Measurements from ENCODE around the gene GNL3. TPM values are rescaled to one million over a fixed set of nuclear protein-coding genes. Genes with fewer than 3 reads are reported as not detected.

The GNL3 gene
- total and polyA plus RNA-seq, 5 donors from 2014 or later = 42.4 to 75.7 (median 60.2) TPM

- peak overlapping the region in 2 of 3 donors; percentile 32 to 71 for H3K27ac Mint-ChIP-seq
- Histone ChIP-seq H3K4me1 (ENCODE audit: control insufficient read depth, insufficient read depth, low read length, poor library complexity, severe bottlenecking) (peaks cover 15% of the 10 kb centered on the region), H3K9me3 (ENCODE audit: control insufficient read depth in 2 of 2, low read length in 2 of 2) (no peaks in the 10 kb centered on the region), H3K27ac (ENCODE audit: insufficient read depth, low read length, poor library complexity, severe bottlenecking) (no peak overlapping the region), H3K27me3 (ENCODE audit: control insufficient read depth, insufficient read depth, low read length) (no peaks in the 10 kb centered on the region), H3K4me3 (ENCODE audit: low read depth, low read length) (no peak overlapping the region), H3K36me3 (ENCODE audit: control insufficient read depth, insufficient read depth, low read length) (peaks cover 39% of the 10 kb centered on the region)
- no peaks in the 10 kb centered on the region for H3K9me3 Mint-ChIP-seq
- ATAC-seq (ENCODE audit: low read depth in 2 of 2) (no peak), DNase-seq (no peak)
- peaks cover 22 to 59% (median 46%) of the 10 kb centered on the region in 4 donors for H3K4me1 Mint-ChIP-seq
- no peaks in the 10 kb centered on the region for H3K27me3 Mint-ChIP-seq
- H3K4me3 Mint-ChIP-seq = no peak overlapping the region
- peaks cover 43% of the 10 kb centered on the region for H3K36me3 Mint-ChIP-seq
Observed at GRCh38 chr3:52679811-52680210, 6.0 kb upstream of the GNL3 start.

GRCh38 chr3:52681596-52681995 is 4.2 kb upstream of the GNL3 start:
- Mint-ChIP-seq H3K9me3 (no peaks in the 10 kb centered on the region), H3K36me3 (peaks cover 35% of the 10 kb centered on the region), H3K4me3 (peak overlapping the region in 2 of 4 donors; percentile 68 to 69), H3K4me1 (peaks cover 27 to 65% (median 45%) of the 10 kb centered on the region in 4 donors), H3K27ac (peak overlapping the region; percentile 26 to 81 (median 33)), H3K27me3 (no peaks in the 10 kb centered on the region)
- H3K4me1 ChIP-seq (ENCODE audit: control insufficient read depth, insufficient read depth, low read length, poor library complexity, severe bottlenecking) = peaks cover 23% of the 10 kb centered on the region
- H3K36me3 ChIP-seq (ENCODE audit: control insufficient read depth, insufficient read depth, low read length) = peaks cover 28% of the 10 kb centered on the region
- H3K27me3 ChIP-seq (ENCODE audit: control insufficient read depth, insufficient read depth, low read length) = no peaks in the 10 kb centered on the region
- H3K9me3 ChIP-seq (ENCODE audit: control insufficient read depth in 2 of 2, low read length in 2 of 2) = no peaks in the 10 kb centered on the region
- H3K27ac ChIP-seq (ENCODE audit: insufficient read depth, low read length, poor library complexity, severe bottlenecking) = no peak overlapping the region
- ATAC-seq (ENCODE audit: low read depth in 2 of 2) (no peak), DNase-seq (no peak)
- no peak overlapping the region for H3K4me3 ChIP-seq (ENCODE audit: low read depth, low read length)

- peak overlapping the region in 2 of 3 donors; percentile 26 to 81 for H3K27ac Mint-ChIP-seq
- H3K27me3 Mint-ChIP-seq = no peaks in the 10 kb centered on the region
- peaks cover 27 to 69% (median 48%) of the 10 kb centered on the region in 4 donors for H3K4me1 Mint-ChIP-seq
- H3K27ac ChIP-seq (ENCODE audit: insufficient read depth, low read length, poor library complexity, severe bottlenecking) = no peak overlapping the region
- ATAC-seq (ENCODE audit: low read depth in 2 of 2) (no peak), DNase-seq (no peak)
- peaks cover 28% of the 10 kb centered on the region for H3K4me1 ChIP-seq (ENCODE audit: control insufficient read depth, insufficient read depth, low read length, poor library complexity, severe bottlenecking)
- H3K9me3 ChIP-seq (ENCODE audit: control insufficient read depth in 2 of 2, low read length in 2 of 2) = no peaks in the 10 kb centered on the region
- H3K36me3 Mint-ChIP-seq = peaks cover 31% of the 10 kb centered on the region
- no peaks in the 10 kb centered on the region for H3K9me3 Mint-ChIP-seq
- peaks cover 24% of the 10 kb centered on the region for H3K36me3 ChIP-seq (ENCODE audit: control insufficient read depth, insufficient read depth, low read length)
- H3K4me3 Mint-ChIP-seq = peak overlapping the region in 2 of 4 donors; percentile 23 to 68
- H3K27me3 ChIP-seq (ENCODE audit: control insufficient read depth, insufficient read depth, low read length) = no peaks in the 10 kb centered on the region
- no peak overlapping the region for H3K4me3 ChIP-seq (ENCODE audit: low read depth, low read length)
Observed at GRCh38 chr3:52682016-52682415, 3.8 kb upstream of the GNL3 start.

GRCh38 chr3:52683611-52684010 is 2.2 kb upstream of the GNL3 start:
- Histone ChIP-seq H3K27ac (ENCODE audit: insufficient read depth, low read length, poor library complexity, severe bottlenecking) (no peak overlapping the region), H3K4me1 (ENCODE audit: control insufficient read depth, insufficient read depth, low read length, poor library complexity, severe bottlenecking) (peaks cover 28% of the 10 kb centered on the region), H3K27me3 (ENCODE audit: control insufficient read depth, insufficient read depth, low read length) (no peaks in the 10 kb centered on the region), H3K36me3 (ENCODE audit: control insufficient read depth, insufficient read depth, low read length) (peaks cover 27% of the 10 kb centered on the region), H3K9me3 (ENCODE audit: control insufficient read depth in 2 of 2, low read length in 2 of 2) (no peaks in the 10 kb centered on the region), H3K4me3 (ENCODE audit: low read depth, low read length) (no peak overlapping the region)
- H3K4me1 Mint-ChIP-seq = peaks cover 27 to 80% (median 51%) of the 10 kb centered on the region in 4 donors
- H3K9me3 Mint-ChIP-seq = no peaks in the 10 kb centered on the region
- H3K4me3 Mint-ChIP-seq = peak overlapping the region; percentile 12 to 94 (median 60)
- DNase-seq (no peak), ATAC-seq (ENCODE audit: low read depth in 2 of 2) (no peak)
- H3K27ac Mint-ChIP-seq = peak overlapping the region; percentile 41 to 83 (median 75)
- no peaks in the 10 kb centered on the region for H3K27me3 Mint-ChIP-seq
- peaks cover 29% of the 10 kb centered on the region for H3K36me3 Mint-ChIP-seq

- Histone ChIP-seq H3K27me3 (ENCODE audit: control insufficient read depth, insufficient read depth, low read length) (no peaks in the 10 kb centered on the region), H3K36me3 (ENCODE audit: control insufficient read depth, insufficient read depth, low read length) (peaks cover 27% of the 10 kb centered on the region), H3K4me3 (ENCODE audit: low read depth, low read length) (peak overlapping the region; percentile 90), H3K27ac (ENCODE audit: insufficient read depth, low read length, poor library complexity, severe bottlenecking) (peak overlapping the region; percentile 91), H3K4me1 (ENCODE audit: control insufficient read depth, insufficient read depth, low read length, poor library complexity, severe bottlenecking) (peaks cover 28% of the 10 kb centered on the region), H3K9me3 (ENCODE audit: control insufficient read depth in 2 of 2, low read length in 2 of 2) (no peaks in the 10 kb centered on the region)
- peak overlapping the region; percentile 92 to 97 (median 93) for H3K4me3 Mint-ChIP-seq
- H3K27ac Mint-ChIP-seq = peak overlapping the region in 2 of 3 donors; percentile 41 to 94
- H3K4me1 Mint-ChIP-seq = peaks cover 25 to 79% (median 50%) of the 10 kb centered on the region in 4 donors
- ATAC-seq (ENCODE audit: low read depth in 2 of 2) (no peak), DNase-seq (no peak)
- H3K27me3 Mint-ChIP-seq = no peaks in the 10 kb centered on the region
- H3K9me3 Mint-ChIP-seq = no peaks in the 10 kb centered on the region
- H3K36me3 Mint-ChIP-seq = peaks cover 28% of the 10 kb centered on the region
Observed at GRCh38 chr3:52684184-52684583, 1.6 kb upstream of the GNL3 start.

- no peaks in the 10 kb centered on the region for H3K9me3 ChIP-seq (ENCODE audit: control insufficient read depth in 2 of 2, low read length in 2 of 2)
- Mint-ChIP-seq H3K27ac (peak overlapping the region; percentile 88 to 98 (median 94)), H3K4me1 (peaks cover 23 to 73% (median 42%) of the 10 kb centered on the region in 4 donors), H3K27me3 (no peaks in the 10 kb centered on the region), H3K9me3 (no peaks in the 10 kb centered on the region), H3K36me3 (peaks cover 24% of the 10 kb centered on the region), H3K4me3 (peak overlapping the region; percentile 92 to 97 (median 93))
- DNase-seq (peak; percentile 66 to 81 (median 79)), ATAC-seq (ENCODE audit: low read depth in 2 of 2) (peak; percentile 67 to 70)
- H3K27me3 ChIP-seq (ENCODE audit: control insufficient read depth, insufficient read depth, low read length) = no peaks in the 10 kb centered on the region
- peak overlapping the region; percentile 91 for H3K27ac ChIP-seq (ENCODE audit: insufficient read depth, low read length, poor library complexity, severe bottlenecking)
- peaks cover 32% of the 10 kb centered on the region for H3K36me3 ChIP-seq (ENCODE audit: control insufficient read depth, insufficient read depth, low read length)
- peak overlapping the region; percentile 90 for H3K4me3 ChIP-seq (ENCODE audit: low read depth, low read length)
- peaks cover 28% of the 10 kb centered on the region for H3K4me1 ChIP-seq (ENCODE audit: control insufficient read depth, insufficient read depth, low read length, poor library complexity, severe bottlenecking)
Observed at GRCh38 chr3:52685285-52685708, 535 bp upstream of the GNL3 start.

GRCh38 chr3:52688266-52688665 is 2.4 kb downstream of the GNL3 start:
- Histone ChIP-seq H3K27me3 (ENCODE audit: control insufficient read depth, insufficient read depth, low read length) (no peaks in the 10 kb centered on the region), H3K36me3 (ENCODE audit: control insufficient read depth, insufficient read depth, low read length) (peaks cover 61% of the 10 kb centered on the region), H3K4me1 (ENCODE audit: control insufficient read depth, insufficient read depth, low read length, poor library complexity, severe bottlenecking) (peaks cover 28% of the 10 kb centered on the region), H3K4me3 (ENCODE audit: low read depth, low read length) (no peak overlapping the region), H3K9me3 (ENCODE audit: control insufficient read depth in 2 of 2, low read length in 2 of 2) (no peaks in the 10 kb centered on the region), H3K27ac (ENCODE audit: insufficient read depth, low read length, poor library complexity, severe bottlenecking) (peak overlapping the region; percentile 91)
- no peaks in the 10 kb centered on the region for H3K9me3 Mint-ChIP-seq
- DNase-seq = no peak
- H3K27ac Mint-ChIP-seq = peak overlapping the region in 1 of 3 donors; percentile 46
- H3K4me3 Mint-ChIP-seq = peak overlapping the region in 3 of 4 donors; percentile 24 to 94 (median 79)
- H3K36me3 Mint-ChIP-seq = peaks cover 31% of the 10 kb centered on the region
- no peaks in the 10 kb centered on the region for H3K27me3 Mint-ChIP-seq
- H3K4me1 Mint-ChIP-seq = peaks cover 10 to 57% (median 31%) of the 10 kb centered on the region in 4 donors
- ATAC-seq (ENCODE audit: low read depth in 2 of 2) = no peak

GRCh38 chr3:52689151-52689550 is 3.3 kb downstream of the GNL3 start:
- ATAC-seq (ENCODE audit: low read depth in 2 of 2) (no peak), DNase-seq (no peak)
- Histone ChIP-seq H3K4me3 (ENCODE audit: low read depth, low read length) (no peak overlapping the region), H3K36me3 (ENCODE audit: control insufficient read depth, insufficient read depth, low read length) (peaks cover 69% of the 10 kb centered on the region), H3K9me3 (ENCODE audit: control insufficient read depth in 2 of 2, low read length in 2 of 2) (no peaks in the 10 kb centered on the region), H3K4me1 (ENCODE audit: control insufficient read depth, insufficient read depth, low read length, poor library complexity, severe bottlenecking) (peaks cover 20% of the 10 kb centered on the region), H3K27ac (ENCODE audit: insufficient read depth, low read length, poor library complexity, severe bottlenecking) (no peak overlapping the region), H3K27me3 (ENCODE audit: control insufficient read depth, insufficient read depth, low read length) (no peaks in the 10 kb centered on the region)
- H3K4me1 Mint-ChIP-seq = peaks cover 10 to 49% (median 34%) of the 10 kb centered on the region in 4 donors
- peak overlapping the region in 2 of 3 donors; percentile 32 to 54 for H3K27ac Mint-ChIP-seq
- peak overlapping the region in 1 of 4 donors; percentile 94 for H3K4me3 Mint-ChIP-seq
- H3K27me3 Mint-ChIP-seq = no peaks in the 10 kb centered on the region
- H3K36me3 Mint-ChIP-seq = peaks cover 37% of the 10 kb centered on the region
- no peaks in the 10 kb centered on the region for H3K9me3 Mint-ChIP-seq

All from CD4-positive, CD25-positive, alpha-beta regulatory T cell (primary cell).